GM06990 (cell line): ENCODE data around the gene MED1.

Experiments used
- DNase-seq: peaks from one replicate; pipeline ENCODE4 v3.0.0-alpha.2; 2011; ENCODE audit not compliant: insufficient read length; ENCODE audit errors: extremely low read depth
- H3K27me3 ChIP-seq: replicated peaks from 2 replicates; pipeline ENCODE4 v1.6.0; 2011; ENCODE audit warnings: low read length; ENCODE audit not compliant: control insufficient read depth, insufficient read depth
- H3K36me3 ChIP-seq: 2 replicates; pipeline ENCODE4 v1.5.1; 2011; ENCODE audit warnings: low read length; ENCODE audit not compliant: control insufficient read depth, insufficient read depth
- H3K4me3 ChIP-seq: replicated peaks from 2 replicates; pipeline ENCODE4 v1.5.1; 2011; ENCODE audit warnings: low read depth, mild to moderate bottlenecking, control low read depth, low read length
- TF ChIP-seq, protein P1 (sequence below): IDR thresholded peaks from 2 replicates; pipeline ENCODE4 v1.5.1; 2011; ENCODE audit warnings: low read length, control low read depth, mild to moderate bottlenecking, inconsistent platforms; ENCODE audit not compliant: insufficient read depth, poor library complexity, severe bottlenecking

Gene MED1

DNA sequence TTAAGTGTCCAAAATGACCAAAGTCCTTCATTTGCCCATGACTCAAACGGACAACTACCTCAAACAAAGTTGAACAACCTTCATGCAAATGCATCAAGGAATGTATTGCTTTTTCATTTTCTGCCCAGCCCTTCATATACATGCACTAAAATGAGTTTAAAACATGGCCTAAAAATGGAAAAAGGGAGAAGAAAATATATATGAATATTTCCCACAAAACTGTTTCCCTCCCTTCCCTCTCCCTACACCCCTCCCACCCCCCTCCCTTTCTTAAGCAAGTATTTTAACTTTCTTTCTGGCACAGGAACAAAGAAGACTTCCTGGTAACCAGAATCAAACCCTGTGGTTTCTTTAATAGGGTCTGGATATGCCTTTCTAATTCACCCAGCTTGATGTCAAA, 44.1 kb downstream of the MED1 start:
- H3K27me3 ChIP-seq = no peaks in the 10 kb centered on the region
- DNase-seq = no peak
- no peak overlapping the region for H3K4me3 ChIP-seq
- peaks cover 14% of the 10 kb centered on the region for H3K36me3 ChIP-seq
- TF ChIP-seq, protein P1, sequence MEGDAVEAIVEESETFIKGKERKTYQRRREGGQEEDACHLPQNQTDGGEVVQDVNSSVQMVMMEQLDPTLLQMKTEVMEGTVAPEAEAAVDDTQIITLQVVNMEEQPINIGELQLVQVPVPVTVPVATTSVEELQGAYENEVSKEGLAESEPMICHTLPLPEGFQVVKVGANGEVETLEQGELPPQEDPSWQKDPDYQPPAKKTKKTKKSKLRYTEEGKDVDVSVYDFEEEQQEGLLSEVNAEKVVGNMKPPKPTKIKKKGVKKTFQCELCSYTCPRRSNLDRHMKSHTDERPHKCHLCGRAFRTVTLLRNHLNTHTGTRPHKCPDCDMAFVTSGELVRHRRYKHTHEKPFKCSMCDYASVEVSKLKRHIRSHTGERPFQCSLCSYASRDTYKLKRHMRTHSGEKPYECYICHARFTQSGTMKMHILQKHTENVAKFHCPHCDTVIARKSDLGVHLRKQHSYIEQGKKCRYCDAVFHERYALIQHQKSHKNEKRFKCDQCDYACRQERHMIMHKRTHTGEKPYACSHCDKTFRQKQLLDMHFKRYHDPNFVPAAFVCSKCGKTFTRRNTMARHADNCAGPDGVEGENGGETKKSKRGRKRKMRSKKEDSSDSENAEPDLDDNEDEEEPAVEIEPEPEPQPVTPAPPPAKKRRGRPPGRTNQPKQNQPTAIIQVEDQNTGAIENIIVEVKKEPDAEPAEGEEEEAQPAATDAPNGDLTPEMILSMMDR = no peak

GRCh38 chr17:39405436-39405835, 45.6 kb downstream of the MED1 start:
- peaks cover 12% of the 10 kb centered on the region for H3K36me3 ChIP-seq
- no peaks in the 10 kb centered on the region for H3K27me3 ChIP-seq
- TF ChIP-seq, protein P1 = no peak
- no peak overlapping the region for H3K4me3 ChIP-seq
- DNase-seq = no peak

DNA sequence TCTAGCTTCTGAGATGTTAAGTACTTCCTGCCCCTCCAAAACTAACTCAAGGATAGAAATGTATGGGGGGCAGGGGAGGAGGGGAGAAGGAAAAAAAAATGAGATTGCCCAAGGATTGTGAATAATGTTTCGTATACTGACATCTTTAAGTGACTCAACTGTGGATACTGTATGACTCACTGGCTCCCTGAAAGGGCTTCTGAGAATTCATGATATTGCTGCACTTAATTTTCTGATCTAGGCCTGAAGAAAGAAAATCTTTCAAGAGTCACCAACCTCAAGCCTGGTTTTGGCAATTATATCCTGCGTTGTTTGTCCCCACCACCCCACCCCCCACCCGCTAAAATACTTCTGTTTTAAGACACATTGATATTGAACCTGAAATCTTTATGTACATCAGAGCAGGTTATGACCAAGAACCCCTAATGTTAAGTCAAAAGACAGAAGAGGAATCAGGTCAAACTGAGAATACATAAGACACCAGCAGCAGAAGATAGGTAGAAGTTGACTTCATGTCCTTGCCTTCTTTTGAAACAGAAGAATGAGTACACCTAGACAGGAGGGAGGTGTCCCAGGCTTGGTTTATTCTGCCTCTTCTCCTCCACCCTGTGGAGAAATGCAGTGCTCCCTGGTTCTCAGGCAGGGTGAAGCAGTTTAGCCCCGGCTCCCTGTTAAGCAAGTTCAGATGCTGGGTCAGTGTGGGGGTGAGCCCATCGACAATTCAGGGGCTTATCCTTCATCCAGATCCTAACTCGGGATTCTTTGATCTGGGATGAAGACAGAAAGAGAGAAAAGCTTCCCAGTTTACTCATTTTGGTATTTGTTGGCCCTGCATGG, 46.3 kb downstream of the MED1 start:
- DNase-seq = no peak
- TF ChIP-seq, protein P1 = no peak
- Histone ChIP-seq H3K27me3 (no peaks in the 10 kb centered on the region), H3K36me3 (peaks cover 9% of the 10 kb centered on the region), H3K4me3 (no peak overlapping the region)

- no peaks in the 10 kb centered on the region for H3K27me3 ChIP-seq
- DNase-seq = no peak
- no peak overlapping the region for H3K4me3 ChIP-seq
- TF ChIP-seq, protein P1 = no peak
- peaks cover 3% of the 10 kb centered on the region for H3K36me3 ChIP-seq
Measured at GRCh38 chr17:39402890-39403605, 48.0 kb downstream of the MED1 start.

- H3K36me3 ChIP-seq = peaks cover 2% of the 10 kb centered on the region
- TF ChIP-seq, protein P1 = no peak
- peak; percentile 90 for DNase-seq
- H3K27me3 ChIP-seq = no peaks in the 10 kb centered on the region
- H3K4me3 ChIP-seq = peak overlapping the region; percentile 94
Measured at GRCh38 chr17:39402244-39402889, 48.7 kb downstream of the MED1 start.
